IMR-90 (cell line): Measurements from ENCODE around the gene CCNL2.

Source experiments
- BHLHE40 ChIP-seq: fragments of 150-350 bp; IDR thresholded peaks from 2 replicates; pipeline ENCODE4 v1.6.1; 2016; ENCODE audit warnings: mild to moderate bottlenecking, low read depth, low read length
- CEBPB ChIP-seq: IDR thresholded peaks from 2 replicates; pipeline ENCODE4 v1.6.1; 2012; ENCODE audit warnings: low read depth, low read length, improper control_type of control experiment
- CHD1 ChIP-seq: IDR thresholded peaks from 2 replicates; pipeline ENCODE4 v1.6.1; 2012; ENCODE audit warnings: low read depth, low read length, improper control_type of control experiment
- CTCF ChIP-seq: conservative IDR thresholded peaks from 2 replicates; pipeline ENCODE4 v1.5.1; 2012; ENCODE audit warnings: mild to moderate bottlenecking, low read depth, low read length, improper control_type of control experiment
- ELK1 ChIP-seq: fragments of 150-350 bp; IDR thresholded peaks from 2 replicates; pipeline ENCODE4 v1.6.1; 2016; ENCODE audit warnings: low read depth, mild to moderate bottlenecking, low read length, moderate library complexity, borderline replicate concordance
- MAFK ChIP-seq: IDR thresholded peaks from 2 replicates; pipeline ENCODE4 v1.6.1; 2012; ENCODE audit warnings: low read depth, low read length, improper control_type of control experiment
- MAZ ChIP-seq: IDR thresholded peaks from 2 replicates; pipeline ENCODE4 v1.6.1; 2012; ENCODE audit warnings: low read depth, mild to moderate bottlenecking, low read length, improper control_type of control experiment, moderate library complexity, borderline replicate concordance
- MXI1 ChIP-seq: IDR thresholded peaks from 2 replicates; pipeline ENCODE4 v1.6.1; 2012; ENCODE audit warnings: low read depth, mild to moderate bottlenecking, low read length, moderate library complexity, borderline replicate concordance
- POLR2A ChIP-seq: IDR thresholded peaks from 2 replicates; pipeline ENCODE4 v1.6.1; 2012; ENCODE audit warnings: mild to moderate bottlenecking, low read depth, low read length
- RAD21 ChIP-seq: IDR thresholded peaks from 2 replicates; pipeline ENCODE4 v1.6.1; 2012; ENCODE audit warnings: low read length, improper control_type of control experiment
- RFX5 ChIP-seq: IDR thresholded peaks from 2 replicates; pipeline ENCODE4 v1.8.0; 2012; ENCODE audit warnings: low read depth, mild to moderate bottlenecking, low read length, moderate library complexity
- SMC3 ChIP-seq: fragments of 150-350 bp; IDR thresholded peaks from 2 replicates; pipeline ENCODE4 v1.6.1; 2016; ENCODE audit warnings: low read depth, mild to moderate bottlenecking, antibody characterized with exemption, low read length, moderate library complexity
- TF ChIP-seq, protein P1 (sequence below): fragments of 150-350 bp; IDR thresholded peaks from 2 replicates; pipeline ENCODE4 v1.6.1; 2017; ENCODE audit warnings: mild to moderate bottlenecking, antibody characterized with exemption, low read length, low read depth

- TF ChIP-seq CTCF: no peak
- no peak for TF ChIP-seq ELK1
- no peak for TF ChIP-seq CEBPB
- no peak for TF ChIP-seq MAFK
- TF ChIP-seq POLR2A: no peak
- TF ChIP-seq RAD21: no peak
- TF ChIP-seq SMC3: no peak
- TF ChIP-seq, protein P1, sequence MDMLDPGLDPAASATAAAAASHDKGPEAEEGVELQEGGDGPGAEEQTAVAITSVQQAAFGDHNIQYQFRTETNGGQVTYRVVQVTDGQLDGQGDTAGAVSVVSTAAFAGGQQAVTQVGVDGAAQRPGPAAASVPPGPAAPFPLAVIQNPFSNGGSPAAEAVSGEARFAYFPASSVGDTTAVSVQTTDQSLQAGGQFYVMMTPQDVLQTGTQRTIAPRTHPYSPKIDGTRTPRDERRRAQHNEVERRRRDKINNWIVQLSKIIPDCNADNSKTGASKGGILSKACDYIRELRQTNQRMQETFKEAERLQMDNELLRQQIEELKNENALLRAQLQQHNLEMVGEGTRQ: no peak
- no peak for TF ChIP-seq CHD1
- no peak for TF ChIP-seq MAZ
- TF ChIP-seq RFX5: no peak
- no peak for TF ChIP-seq BHLHE40
- TF ChIP-seq MXI1: no peak
These were observed 22.9 kb upstream of the CCNL2 start for GRCh38 chr1:1421907-1422464.
